ENCODE data around the gene SLFN14. TPM values are rescaled to one million over a fixed set of nuclear protein-coding genes. Genes with fewer than 3 reads are reported as not detected.

The SLFN14 gene
- total RNA-seq, 4 donors from 2014 or later: not detected

GRCh38 chr17:35603674-35604073 lies 43.1 kb upstream of the SLFN14 start:
- TF ChIP-seq CTCF (IDR thresholded peaks at IDR 0.05 in 4 of 5, conservative IDR thresholded peaks at IDR 0.05 in 1 of 5): no peak
- TF ChIP-seq POLR2A (IDR thresholded peaks at IDR 0.05): no peak
- Histone ChIP-seq H3K9me3 (no peaks in the 10 kb centered on the region), H3K36me3 (peaks cover 0 to 55% of the 10 kb centered on the region in 2 donors), H3K4me1 (peaks cover 2 to 6% of the 10 kb centered on the region in 2 donors), H3K27ac (no peak overlapping the region), H3K4me3 (no peak overlapping the region), H3K27me3 (no peaks in the 10 kb centered on the region)
- in situ Hi-C loops (cut with MboI; ENCODE audit: low sequenced_read_pairs in 4 of 4) (loop anchor here in 1 of 4 donors (10.0 kb wide), 1 partner anchor 141 kb away; no protein-coding TSS in a partner anchor), intact Hi-C loops (cut with DNase I; ENCODE audit: low total_unique reads) (no loop called here)
- DNase-seq (no peak), ATAC-seq (no peak)

- no peak for DNase-seq
- peaks cover 0 to 55% of the 10 kb centered on the region in 2 donors for H3K36me3 ChIP-seq
Observed at GRCh38 chr17:35597604-35598003, 37.0 kb upstream of the SLFN14 start.

GRCh38 chr17:35596530-35597233 lies 36.1 kb upstream of the SLFN14 start:
- H3K9me3 ChIP-seq: no peaks in the 10 kb centered on the region
- peaks cover 0 to 55% of the 10 kb centered on the region in 2 donors for H3K36me3 ChIP-seq
- in situ Hi-C loops (cut with MboI; ENCODE audit: low sequenced_read_pairs in 4 of 4): loop anchor here in 1 of 4 donors (25.0 kb wide), 1 partner anchor 941 kb away; the partner anchor contains the start of genes GGNBP2, MYO19 and PIGW
- TF ChIP-seq CTCF (IDR thresholded peaks at IDR 0.05 in 4 of 5, conservative IDR thresholded peaks at IDR 0.05 in 1 of 5): no peak
- TF ChIP-seq POLR2A (IDR thresholded peaks at IDR 0.05): no peak
- intact Hi-C loops (cut with DNase I; ENCODE audit: low total_unique reads): no loop called here
- no peaks in the 10 kb centered on the region for H3K27me3 ChIP-seq
- H3K4me3 ChIP-seq: no peak overlapping the region
- H3K4me1 ChIP-seq: peaks cover 4 to 18% of the 10 kb centered on the region in 2 donors
- ATAC-seq (no peak), DNase-seq (no peak)
- no peak overlapping the region for H3K27ac ChIP-seq

More at GRCh38 chr17:35597604-35598003, 37.0 kb upstream of the SLFN14 start:
- H3K27ac ChIP-seq: no peak overlapping the region
- intact Hi-C loops (cut with DNase I; ENCODE audit: low total_unique reads) (no loop called here), in situ Hi-C loops (cut with MboI; ENCODE audit: low sequenced_read_pairs in 4 of 4) (loop anchor here in 1 of 4 donors (25.0 kb wide), 1 partner anchor 940 kb away; the partner anchor contains the start of genes GGNBP2, MYO19 and PIGW)
- H3K9me3 ChIP-seq: no peaks in the 10 kb centered on the region
- H3K4me1 ChIP-seq: peaks cover 4 to 17% of the 10 kb centered on the region in 2 donors
- no peak for ATAC-seq
- H3K27me3 ChIP-seq: no peaks in the 10 kb centered on the region
- TF ChIP-seq POLR2A (IDR thresholded peaks at IDR 0.05): no peak
- TF ChIP-seq CTCF (IDR thresholded peaks at IDR 0.05 in 4 of 5, conservative IDR thresholded peaks at IDR 0.05 in 1 of 5): no peak
- no peak overlapping the region for H3K4me3 ChIP-seq

GRCh38 chr17:35596072-35596471 lies 35.5 kb upstream of the SLFN14 start:
- Histone ChIP-seq H3K27me3 (no peaks in the 10 kb centered on the region), H3K36me3 (peaks cover 0 to 50% of the 10 kb centered on the region in 2 donors), H3K4me3 (no peak overlapping the region), H3K4me1 (peaks cover 4 to 18% of the 10 kb centered on the region in 2 donors), H3K9me3 (no peaks in the 10 kb centered on the region), H3K27ac (no peak overlapping the region)
- TF ChIP-seq POLR2A (IDR thresholded peaks at IDR 0.05): no peak
- no peak for TF ChIP-seq CTCF (IDR thresholded peaks at IDR 0.05 in 4 of 5, conservative IDR thresholded peaks at IDR 0.05 in 1 of 5)
- in situ Hi-C loops (cut with MboI; ENCODE audit: low sequenced_read_pairs in 4 of 4) (loop anchor here in 1 of 4 donors (25.0 kb wide), 1 partner anchor 941 kb away; the partner anchor contains the start of genes GGNBP2, MYO19 and PIGW), intact Hi-C loops (cut with DNase I; ENCODE audit: low total_unique reads) (no loop called here)
- ATAC-seq (no peak), DNase-seq (no peak)
